SK-N-SH treated with all-trans-retinoic acid at 6 μM for 48 hours (cell line): ENCODE measurements around the gene AGO4.

ENCODE experiments used
- CSDC2 ChIP-seq: fragments of 250-450 bp; sonication (Bioruptor Pico); IDR thresholded peaks from 2 replicates; pipeline ENCODE4 v1.5.0; 2020; ENCODE audit warnings: mild to moderate bottlenecking, moderate library complexity
- ESRRG ChIP-seq: fragments of 250-450 bp; sonication (Bioruptor Pico); IDR thresholded peaks from 2 replicates; pipeline ENCODE4 v1.6.1; 2021; ENCODE audit warnings: mild to moderate bottlenecking
- TCF4 ChIP-seq: fragments of 250-450 bp; sonication (Bioruptor Pico); IDR thresholded peaks from 2 replicates; pipeline ENCODE4 v1.8.0; 2021; ENCODE audit warnings: mild to moderate bottlenecking, moderate library complexity, borderline replicate concordance
- TOX ChIP-seq: fragments of 250-450 bp; sonication (Bioruptor Pico); IDR thresholded peaks from 2 replicates; pipeline ENCODE4 v1.8.0; 2021; ENCODE audit warnings: mild to moderate bottlenecking, moderate library complexity, borderline replicate concordance
- ZC3H10 ChIP-seq: fragments of 250-450 bp; sonication (Bioruptor Pico); IDR thresholded peaks from 2 replicates; pipeline ENCODE4 v1.5.1; 2021; ENCODE audit warnings: mild to moderate bottlenecking, moderate library complexity
- ZFP3 ChIP-seq: fragments of 250-450 bp; sonication (Bioruptor Pico); IDR thresholded peaks from 2 replicates; pipeline ENCODE4 v1.5.0; 2020; ENCODE audit warnings: mild to moderate bottlenecking, moderate library complexity
- ZFP30 ChIP-seq: fragments of 450-650 bp; formaldehyde crosslinking; IDR thresholded peaks from 2 replicates; pipeline ENCODE4 v1.5.0; 2022; ENCODE audit warnings: mild to moderate bottlenecking, moderate library complexity
- ZNF565 ChIP-seq: fragments of 450-650 bp; formaldehyde crosslinking; conservative IDR thresholded peaks from 2 replicates; pipeline ENCODE4 v1.5.0; 2020; ENCODE audit warnings: low read depth, mild to moderate bottlenecking, moderate library complexity
- TF ChIP-seq, protein P1 (sequence below): fragments of 250-450 bp; sonication (Bioruptor Pico); IDR thresholded peaks from 2 replicates; pipeline ENCODE4 v1.5.1; 2021; ENCODE audit warnings: mild to moderate bottlenecking, moderate library complexity
- TF ChIP-seq, protein P2 (sequence below): fragments of 250-450 bp; sonication (Bioruptor Pico); IDR thresholded peaks from 2 replicates; pipeline ENCODE4 v1.8.0; 2020; ENCODE audit warnings: mild to moderate bottlenecking, moderate library complexity, borderline replicate concordance
- TF ChIP-seq, protein P3 (sequence below): fragments of 250-450 bp; sonication (Bioruptor Pico); IDR thresholded peaks from 2 replicates; pipeline ENCODE4 v1.5.0; 2020; ENCODE audit warnings: mild to moderate bottlenecking, moderate library complexity

DNA sequence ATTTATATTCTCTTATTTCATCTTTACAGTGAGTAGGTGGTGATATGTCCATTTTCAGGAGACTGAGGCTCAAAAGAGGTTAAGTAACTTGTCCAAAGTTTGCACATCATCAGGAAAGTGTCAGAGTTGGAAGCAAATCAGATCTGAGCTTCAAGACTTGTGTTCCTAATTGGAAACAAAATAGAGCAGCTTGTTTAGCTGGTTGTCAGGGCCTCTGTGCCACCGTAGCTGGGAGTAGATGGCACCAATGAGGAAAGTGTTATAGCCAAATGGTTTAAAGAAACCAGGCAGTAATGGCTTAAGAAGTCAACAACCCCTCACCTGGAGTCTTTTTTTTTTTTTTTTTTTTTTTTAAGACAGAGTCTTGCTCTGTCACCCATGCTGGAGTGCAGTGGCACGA is 94.9 kb downstream of the AGO4 start:
- no peak for TF ChIP-seq ZNF565
- TF ChIP-seq, protein P1, sequence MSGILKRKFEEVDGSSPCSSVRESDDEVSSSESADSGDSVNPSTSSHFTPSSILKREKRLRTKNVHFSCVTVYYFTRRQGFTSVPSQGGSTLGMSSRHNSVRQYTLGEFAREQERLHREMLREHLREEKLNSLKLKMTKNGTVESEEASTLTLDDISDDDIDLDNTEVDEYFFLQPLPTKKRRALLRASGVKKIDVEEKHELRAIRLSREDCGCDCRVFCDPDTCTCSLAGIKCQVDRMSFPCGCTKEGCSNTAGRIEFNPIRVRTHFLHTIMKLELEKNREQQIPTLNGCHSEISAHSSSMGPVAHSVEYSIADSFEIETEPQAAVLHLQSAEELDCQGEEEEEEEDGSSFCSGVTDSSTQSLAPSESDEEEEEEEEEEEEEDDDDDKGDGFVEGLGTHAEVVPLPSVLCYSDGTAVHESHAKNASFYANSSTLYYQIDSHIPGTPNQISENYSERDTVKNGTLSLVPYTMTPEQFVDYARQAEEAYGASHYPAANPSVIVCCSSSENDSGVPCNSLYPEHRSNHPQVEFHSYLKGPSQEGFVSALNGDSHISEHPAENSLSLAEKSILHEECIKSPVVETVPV, result no peak
- TF ChIP-seq ESRRG, result no peak
- TF ChIP-seq ZFP30 (CRISPR knock-in tag), result no peak
- no peak for TF ChIP-seq ZFP3
- TF ChIP-seq ZC3H10, result no peak
- TF ChIP-seq TOX (CRISPR knock-in tag), result no peak
- no peak for TF ChIP-seq CSDC2 (CRISPR knock-in tag)
- TF ChIP-seq, protein P2, sequence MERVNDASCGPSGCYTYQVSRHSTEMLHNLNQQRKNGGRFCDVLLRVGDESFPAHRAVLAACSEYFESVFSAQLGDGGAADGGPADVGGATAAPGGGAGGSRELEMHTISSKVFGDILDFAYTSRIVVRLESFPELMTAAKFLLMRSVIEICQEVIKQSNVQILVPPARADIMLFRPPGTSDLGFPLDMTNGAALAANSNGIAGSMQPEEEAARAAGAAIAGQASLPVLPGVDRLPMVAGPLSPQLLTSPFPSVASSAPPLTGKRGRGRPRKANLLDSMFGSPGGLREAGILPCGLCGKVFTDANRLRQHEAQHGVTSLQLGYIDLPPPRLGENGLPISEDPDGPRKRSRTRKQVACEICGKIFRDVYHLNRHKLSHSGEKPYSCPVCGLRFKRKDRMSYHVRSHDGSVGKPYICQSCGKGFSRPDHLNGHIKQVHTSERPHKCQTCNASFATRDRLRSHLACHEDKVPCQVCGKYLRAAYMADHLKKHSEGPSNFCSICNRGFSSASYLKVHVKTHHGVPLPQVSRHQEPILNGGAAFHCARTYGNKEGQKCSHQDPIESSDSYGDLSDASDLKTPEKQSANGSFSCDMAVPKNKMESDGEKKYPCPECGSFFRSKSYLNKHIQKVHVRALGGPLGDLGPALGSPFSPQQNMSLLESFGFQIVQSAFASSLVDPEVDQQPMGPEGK (CRISPR knock-in tag), result no peak
- no peak for TF ChIP-seq TCF4
- TF ChIP-seq, protein P3, sequence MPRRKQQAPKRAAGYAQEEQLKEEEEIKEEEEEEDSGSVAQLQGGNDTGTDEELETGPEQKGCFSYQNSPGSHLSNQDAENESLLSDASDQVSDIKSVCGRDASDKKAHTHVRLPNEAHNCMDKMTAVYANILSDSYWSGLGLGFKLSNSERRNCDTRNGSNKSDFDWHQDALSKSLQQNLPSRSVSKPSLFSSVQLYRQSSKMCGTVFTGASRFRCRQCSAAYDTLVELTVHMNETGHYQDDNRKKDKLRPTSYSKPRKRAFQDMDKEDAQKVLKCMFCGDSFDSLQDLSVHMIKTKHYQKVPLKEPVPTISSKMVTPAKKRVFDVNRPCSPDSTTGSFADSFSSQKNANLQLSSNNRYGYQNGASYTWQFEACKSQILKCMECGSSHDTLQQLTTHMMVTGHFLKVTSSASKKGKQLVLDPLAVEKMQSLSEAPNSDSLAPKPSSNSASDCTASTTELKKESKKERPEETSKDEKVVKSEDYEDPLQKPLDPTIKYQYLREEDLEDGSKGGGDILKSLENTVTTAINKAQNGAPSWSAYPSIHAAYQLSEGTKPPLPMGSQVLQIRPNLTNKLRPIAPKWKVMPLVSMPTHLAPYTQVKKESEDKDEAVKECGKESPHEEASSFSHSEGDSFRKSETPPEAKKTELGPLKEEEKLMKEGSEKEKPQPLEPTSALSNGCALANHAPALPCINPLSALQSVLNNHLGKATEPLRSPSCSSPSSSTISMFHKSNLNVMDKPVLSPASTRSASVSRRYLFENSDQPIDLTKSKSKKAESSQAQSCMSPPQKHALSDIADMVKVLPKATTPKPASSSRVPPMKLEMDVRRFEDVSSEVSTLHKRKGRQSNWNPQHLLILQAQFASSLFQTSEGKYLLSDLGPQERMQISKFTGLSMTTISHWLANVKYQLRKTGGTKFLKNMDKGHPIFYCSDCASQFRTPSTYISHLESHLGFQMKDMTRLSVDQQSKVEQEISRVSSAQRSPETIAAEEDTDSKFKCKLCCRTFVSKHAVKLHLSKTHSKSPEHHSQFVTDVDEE (CRISPR knock-in tag), result no peak
